Stimulated activated CD8-positive, alpha-beta memory T cell treated with anti-CD3 and anti-CD28 coated beads, Interleukin-7, amount 100 ng/mL, for 48 hours (primary cell): ENCODE data around the gene CCDC30.
"Not testable (repeated sequence)": the region's sequence is repeated elsewhere in the genome, so short reads cannot be mapped to it uniquely, and the experiment has no call there.

Experiments
- DNase-seq, 2 donors: peaks; one replicate each; pipeline ENCODE4 v3.0.0-alpha.2; 2020; ENCODE audit warnings: low read depth in 1 of 2; ENCODE audit errors: extremely low read depth in 1 of 2

The CCDC30 gene

DNA sequence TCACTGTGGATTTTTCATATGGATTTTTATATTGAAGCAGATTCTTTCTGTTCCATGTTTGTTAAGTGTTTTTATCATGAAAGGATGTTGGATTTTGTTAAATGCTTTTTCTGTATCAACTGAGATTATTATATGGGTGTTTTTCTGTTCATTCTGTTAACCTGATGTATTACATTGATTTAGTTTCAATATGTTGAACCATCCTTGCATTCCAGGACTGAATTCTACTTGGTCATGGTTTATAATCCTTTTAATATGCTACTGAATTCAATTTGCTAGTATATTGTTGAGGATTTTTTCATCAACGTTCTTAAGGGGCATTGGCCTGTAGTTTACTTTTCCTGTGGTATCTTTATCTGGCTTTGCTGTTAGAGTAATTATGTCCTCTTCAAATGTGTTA lies 55.8 kb downstream of the CCDC30 start:
- DNase-seq, result no peak

DNA sequence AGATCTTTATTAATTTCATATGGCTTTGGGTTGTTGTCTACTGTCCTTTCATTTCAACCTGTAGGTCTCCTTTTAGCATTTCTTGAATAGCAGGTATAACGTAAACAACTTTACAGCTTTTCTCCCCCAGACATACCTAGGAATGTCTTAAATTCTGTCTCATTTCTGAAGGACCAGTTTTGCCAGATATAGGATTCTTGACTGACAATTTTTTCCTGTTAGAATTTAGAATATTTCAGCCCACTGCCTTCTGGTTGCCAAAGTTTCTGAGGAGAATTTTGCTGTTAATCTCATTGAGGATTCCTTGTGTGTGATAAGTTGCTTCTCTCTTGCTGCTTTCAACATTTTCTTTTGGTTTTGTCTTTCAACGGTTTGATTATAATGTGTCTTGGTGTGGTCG lies 60.1 kb downstream of the CCDC30 start:
- DNase-seq, result no peak

- no peak for DNase-seq
Measured at GRCh38 chr1:42524330-42524729, 61.2 kb downstream of the CCDC30 start.

DNA sequence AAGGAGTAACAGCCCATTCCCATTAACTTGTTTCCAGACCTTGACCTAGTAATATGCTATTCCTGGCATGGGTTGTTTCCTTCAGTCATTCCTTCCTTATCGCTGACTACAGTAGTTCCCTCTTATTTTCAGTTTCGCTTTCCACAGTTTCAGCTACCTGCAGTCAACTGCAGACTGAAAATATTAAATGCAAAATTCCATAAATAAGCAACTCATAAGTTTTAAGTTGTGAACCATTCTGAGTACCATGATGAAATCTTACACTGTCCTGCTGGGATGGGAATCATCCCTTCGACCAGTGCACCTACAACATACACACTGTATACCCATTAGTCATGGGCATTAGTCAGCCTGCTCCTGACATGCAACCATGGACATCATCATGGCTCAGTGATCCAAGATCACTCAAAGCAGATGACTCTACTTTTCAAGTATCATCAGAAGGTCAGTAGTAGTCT lies 66.7 kb downstream of the CCDC30 start:
- peak in 1 of 2 donors; percentile 5 for DNase-seq

GRCh38 chr1:42531043-42531442 lies 68.0 kb downstream of the CCDC30 start:
- no peak for DNase-seq

- DNase-seq, result no peak
Measured at GRCh38 chr1:42533101-42533863, 70.2 kb downstream of the CCDC30 start.

DNA sequence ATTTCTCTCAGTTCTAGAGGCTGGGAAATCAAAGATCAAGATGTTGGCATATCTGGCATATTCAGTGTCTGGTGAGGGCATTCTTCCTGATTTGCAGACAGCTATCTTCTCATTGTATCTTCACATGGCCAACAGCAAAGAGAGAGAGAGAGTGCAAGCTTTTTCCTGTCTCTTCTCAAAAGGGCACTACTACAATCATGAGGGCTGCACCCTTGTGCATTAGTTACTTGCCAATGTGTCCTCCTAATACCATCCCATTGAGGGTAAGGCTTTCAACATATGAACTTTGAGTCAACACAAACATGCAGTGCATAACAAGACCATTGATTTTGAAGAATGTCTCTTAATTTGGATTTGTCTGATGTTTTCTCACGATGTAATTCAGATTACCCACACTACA lies 78.0 kb downstream of the CCDC30 start:
- no peak for DNase-seq

GRCh38 chr1:42551180-42551579 lies 88.1 kb downstream of the CCDC30 start:
- DNase-seq, result no peak

DNA sequence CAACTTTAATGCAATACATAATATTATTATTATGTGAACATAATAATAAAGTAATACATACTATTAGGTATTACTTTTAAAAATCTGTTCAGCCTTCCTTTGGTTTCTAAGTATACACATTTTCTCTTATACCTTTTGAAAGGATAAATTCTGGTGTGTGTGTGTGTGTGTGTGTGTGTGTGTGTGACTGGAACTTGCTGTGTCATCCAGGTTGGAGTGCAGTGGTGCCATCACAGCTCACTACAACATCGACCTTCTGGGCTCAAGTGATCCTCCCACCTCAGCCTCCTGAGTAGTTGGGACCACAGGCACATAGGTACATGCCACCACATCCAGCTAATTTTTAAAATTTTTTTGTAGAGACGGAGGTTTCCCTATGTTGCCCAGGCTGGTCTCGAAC lies 88.5 kb downstream of the CCDC30 start:
- DNase-seq, result no peak

DNA sequence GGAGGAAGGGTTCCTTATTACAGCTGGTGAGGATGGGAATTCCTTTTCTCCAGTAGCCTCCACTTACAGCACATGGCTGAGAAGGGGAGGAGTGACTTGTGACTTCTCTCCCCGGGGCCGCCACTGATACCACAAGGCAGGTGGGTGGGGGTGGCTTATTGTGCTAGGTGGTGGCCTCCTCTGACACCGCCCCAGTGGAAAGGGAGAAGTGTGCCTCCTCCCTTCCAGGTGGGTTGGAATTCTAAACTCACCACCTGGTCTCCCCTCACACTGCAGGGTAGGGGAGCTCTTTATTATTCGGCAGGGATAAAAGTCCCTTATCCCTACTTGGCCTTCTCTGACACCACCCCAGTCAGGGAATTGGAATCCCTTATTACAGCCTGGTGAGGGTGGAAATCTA lies 89.5 kb downstream of the CCDC30 start:
- no peak for DNase-seq

DNA sequence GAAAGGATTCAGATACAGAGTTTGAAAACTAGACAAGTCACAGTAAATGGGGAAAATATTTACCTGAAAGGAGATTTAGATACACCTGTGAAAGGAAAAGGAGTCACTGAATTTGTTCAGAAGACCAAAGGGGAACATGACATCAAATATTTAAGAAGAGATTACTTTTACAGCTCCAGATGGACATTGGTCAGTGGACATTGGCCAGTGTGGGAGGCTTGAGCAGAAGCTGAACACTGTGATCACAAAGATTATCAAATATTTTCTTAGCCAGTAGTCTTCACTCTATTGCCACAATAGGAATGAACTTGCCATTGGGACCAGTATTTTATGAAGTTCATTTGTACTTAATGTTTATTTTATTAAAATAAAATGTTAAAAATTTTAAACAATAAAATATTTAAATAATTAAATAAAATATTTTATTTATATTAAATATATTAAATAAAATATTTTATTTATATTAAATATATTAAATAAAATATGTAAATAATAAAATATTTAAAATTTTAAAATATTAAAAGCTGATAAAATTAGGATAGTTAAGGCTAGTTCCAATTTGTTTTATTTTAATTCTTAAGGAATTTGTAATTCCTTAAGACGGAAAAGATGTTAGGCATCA lies 94.3 kb downstream of the CCDC30 start:
- DNase-seq, result no peak

GRCh38 chr1:42567038-42567437 lies 104.0 kb downstream of the CCDC30 start:
- DNase-seq, result no peak

- no peak for DNase-seq
Measured at GRCh38 chr1:42576935-42577334, 113.8 kb downstream of the CCDC30 start.

- no peak for DNase-seq
Measured at GRCh38 chr1:42586016-42586415, 122.9 kb downstream of the CCDC30 start.

- no peak for DNase-seq
Measured at GRCh38 chr1:42587753-42588152, 124.7 kb downstream of the CCDC30 start.

DNA sequence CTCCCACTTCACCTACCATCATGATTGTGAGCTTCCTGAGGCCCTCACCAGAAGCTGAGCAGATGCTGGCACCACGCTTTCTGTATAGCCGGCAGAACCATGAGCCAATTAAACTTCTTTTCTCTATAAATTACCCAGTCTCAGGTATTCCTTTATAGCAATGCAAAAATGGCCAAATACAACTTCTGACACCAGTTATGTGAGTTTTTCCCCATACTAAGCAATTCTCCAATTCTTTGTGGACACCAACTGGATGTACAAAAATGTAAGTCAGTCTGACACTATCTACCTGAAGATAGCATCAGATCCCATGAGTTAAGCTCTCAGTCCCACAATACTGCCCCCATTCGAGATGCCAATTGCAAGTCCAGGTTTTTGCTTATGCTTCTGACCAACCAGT lies 129.7 kb downstream of the CCDC30 start:
- DNase-seq, result no peak

DNA sequence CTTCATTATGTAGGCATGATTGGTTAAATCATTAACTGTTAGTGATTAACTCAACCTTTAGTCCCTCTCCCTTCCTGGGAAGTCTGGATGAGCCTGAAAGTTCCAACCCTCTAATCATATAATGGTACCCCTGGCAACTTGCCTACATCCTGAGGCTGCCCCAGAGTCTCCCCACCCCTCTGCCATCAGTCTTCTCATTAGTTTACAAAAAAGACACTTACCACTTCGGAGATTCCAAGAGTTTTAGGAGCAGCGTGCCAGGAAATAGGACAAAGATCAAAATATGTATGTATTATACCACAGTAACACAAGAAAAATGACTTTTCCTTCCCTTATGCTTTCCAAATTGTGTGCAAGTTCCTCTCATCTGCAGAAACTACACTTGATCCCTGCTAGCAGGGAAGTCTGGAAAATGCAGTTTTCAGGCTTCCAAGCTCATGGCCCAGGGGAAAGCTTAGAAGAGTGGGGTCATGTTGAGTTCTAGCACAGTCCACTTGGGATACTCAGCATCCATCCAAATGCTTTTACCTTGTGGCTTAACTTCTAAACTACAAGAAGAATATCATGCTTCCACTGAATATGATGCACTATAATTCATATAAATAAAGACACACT lies 130.5 kb downstream of the CCDC30 start:
- no peak for DNase-seq

DNA sequence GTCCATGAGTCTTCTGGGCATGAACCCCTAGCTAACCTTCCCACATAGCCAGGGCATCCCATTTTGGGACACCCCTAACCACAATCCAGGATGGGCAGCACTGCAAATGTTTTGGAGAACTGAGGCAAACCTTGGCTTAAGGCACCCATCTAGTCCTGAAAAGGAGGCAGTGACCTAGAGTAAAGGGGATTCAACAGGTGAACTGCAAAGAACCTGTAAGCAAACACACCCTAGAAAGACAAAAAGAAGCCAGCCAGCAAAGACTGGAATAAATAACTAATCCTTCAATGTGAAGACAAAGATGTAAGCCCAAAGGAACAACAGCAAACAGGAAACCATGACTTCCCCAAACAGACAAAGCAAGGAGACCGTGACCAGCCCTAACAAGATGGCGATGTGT lies 138.4 kb downstream of the CCDC30 start:
- no peak for DNase-seq

DNA sequence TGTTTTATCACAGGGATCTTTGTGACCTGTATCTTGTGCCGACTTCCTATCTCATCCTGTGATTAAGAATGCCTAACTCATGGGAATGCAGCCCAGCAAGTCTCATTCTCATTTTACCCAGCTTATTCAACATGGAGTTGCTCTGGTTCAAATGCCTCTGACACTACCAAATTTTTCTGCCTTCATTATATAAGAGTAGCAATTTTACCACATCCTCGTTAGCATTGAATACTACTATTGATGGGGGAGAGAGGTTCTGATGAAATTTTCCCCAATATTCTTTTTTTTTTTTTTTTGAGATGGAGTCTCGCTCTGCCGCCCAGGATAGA lies 150.7 kb downstream of the CCDC30 start:
- no peak for DNase-seq

GRCh38 chr1:42618866-42619265 lies 155.8 kb downstream of the CCDC30 start:
- DNase-seq, result no peak

GRCh38 chr1:42620307-42620706 lies 157.2 kb downstream of the CCDC30 start:
- DNase-seq, result no peak

DNA sequence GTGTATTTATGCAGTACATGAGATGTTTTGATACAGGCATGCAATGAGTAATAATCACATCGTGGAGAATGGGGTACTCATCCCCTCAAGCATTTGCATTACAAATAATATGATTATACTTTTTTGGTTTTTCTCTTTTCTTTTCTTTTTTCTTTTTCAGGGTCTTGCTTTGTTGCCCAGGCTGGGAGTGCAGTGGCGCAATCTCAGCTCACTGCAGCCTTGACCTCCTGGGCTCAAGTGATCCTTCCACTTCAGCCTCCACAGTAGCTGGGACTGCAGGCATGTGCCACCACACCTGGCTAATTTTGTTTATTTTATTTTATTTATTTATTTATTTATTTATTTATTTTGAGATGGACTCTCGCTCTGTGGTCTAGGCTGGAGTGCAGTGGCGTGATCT lies 158.1 kb downstream of the CCDC30 start:
- DNase-seq, result not testable (repeated sequence)
